HUES6 (cell line): ENCODE data around the gene MAVS.
A peak's percentile ranks its signal among the peaks of the same experiment; 100 is the strongest.

Experiments
- H3K27ac ChIP-seq: 2 replicates; pipeline ENCODE4 v1.7.0; 2013; ENCODE audit warnings: low read depth, mild to moderate bottlenecking, low read length, inconsistent platforms
- H3K27me3 ChIP-seq: 2 replicates; pipeline ENCODE4 v1.6.1; 2013; ENCODE audit warnings: low read length; ENCODE audit not compliant: control insufficient read depth, insufficient read depth
- H3K36me3 ChIP-seq: 2 replicates; pipeline ENCODE4 v1.6.1; 2013; ENCODE audit warnings: low read length; ENCODE audit not compliant: control insufficient read depth, insufficient read depth
- H3K4me1 ChIP-seq: 2 replicates; pipeline ENCODE4 v1.6.1; 2013; ENCODE audit warnings: low read length; ENCODE audit not compliant: control insufficient read depth, insufficient read depth
- H3K4me3 ChIP-seq: 2 replicates; pipeline ENCODE4 v1.5.1; 2013; ENCODE audit warnings: low read depth, low read length
- H3K9ac ChIP-seq: one replicate; pipeline ENCODE4 v1.6.1; 2013; ENCODE audit warnings: mild to moderate bottlenecking, low read length
- H3K9me3 ChIP-seq: 2 replicates; pipeline ENCODE4 v1.6.1; 2013; ENCODE audit warnings: low read depth, low read length; ENCODE audit not compliant: control insufficient read depth, insufficient read depth

The MAVS gene

GRCh38 chr20:3846740-3847428, at the start of gene MAVS:
Gene MAVS, plus strand, starts transcription at chr20:3846834. Its CDS starts 7,791 bp downstream, at chr20:3854625.
- Histone ChIP-seq H3K4me1 (peaks cover 6% of the 10 kb centered on the region; the same call in 1 of the 2 replicates), H3K9ac (peak within 1 kb of the TSS; percentile 84), H3K36me3 (no peaks in the 10 kb centered on the region), H3K27me3 (no peaks in the 10 kb centered on the region), H3K27ac (peak within 1 kb of the TSS; percentile 69; the same call in 1 of the 2 replicates), H3K4me3 (peak within 1 kb of the TSS; percentile 99), H3K9me3 (no peaks in the 10 kb centered on the region)

DNA sequence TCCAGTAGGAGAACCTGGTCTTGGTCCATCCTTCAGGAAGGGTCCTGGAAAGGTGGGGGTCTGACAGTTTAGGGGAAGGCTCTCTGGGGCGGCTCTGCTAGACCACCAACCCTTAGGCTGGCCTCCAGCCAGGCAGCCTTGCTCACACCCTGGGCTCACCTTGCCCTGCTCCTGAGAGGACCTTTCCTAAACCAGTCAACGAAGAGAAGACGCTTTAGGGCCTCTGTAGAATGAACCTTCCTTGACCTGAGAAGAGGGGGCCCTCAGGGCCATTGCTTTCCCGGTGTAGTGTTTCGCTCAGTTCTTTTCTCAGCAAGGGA, 49.4 kb upstream of the MAVS start:
- peaks cover 43% of the 10 kb centered on the region for H3K4me1 ChIP-seq
- H3K4me3 ChIP-seq: peak overlapping the region; percentile 76
- H3K9me3 ChIP-seq: no peaks in the 10 kb centered on the region
- no peak overlapping the region for H3K27ac ChIP-seq
- peaks cover 15% of the 10 kb centered on the region for H3K36me3 ChIP-seq
- no peaks in the 10 kb centered on the region for H3K27me3 ChIP-seq
- peak overlapping the region; percentile 85 for H3K9ac ChIP-seq

DNA sequence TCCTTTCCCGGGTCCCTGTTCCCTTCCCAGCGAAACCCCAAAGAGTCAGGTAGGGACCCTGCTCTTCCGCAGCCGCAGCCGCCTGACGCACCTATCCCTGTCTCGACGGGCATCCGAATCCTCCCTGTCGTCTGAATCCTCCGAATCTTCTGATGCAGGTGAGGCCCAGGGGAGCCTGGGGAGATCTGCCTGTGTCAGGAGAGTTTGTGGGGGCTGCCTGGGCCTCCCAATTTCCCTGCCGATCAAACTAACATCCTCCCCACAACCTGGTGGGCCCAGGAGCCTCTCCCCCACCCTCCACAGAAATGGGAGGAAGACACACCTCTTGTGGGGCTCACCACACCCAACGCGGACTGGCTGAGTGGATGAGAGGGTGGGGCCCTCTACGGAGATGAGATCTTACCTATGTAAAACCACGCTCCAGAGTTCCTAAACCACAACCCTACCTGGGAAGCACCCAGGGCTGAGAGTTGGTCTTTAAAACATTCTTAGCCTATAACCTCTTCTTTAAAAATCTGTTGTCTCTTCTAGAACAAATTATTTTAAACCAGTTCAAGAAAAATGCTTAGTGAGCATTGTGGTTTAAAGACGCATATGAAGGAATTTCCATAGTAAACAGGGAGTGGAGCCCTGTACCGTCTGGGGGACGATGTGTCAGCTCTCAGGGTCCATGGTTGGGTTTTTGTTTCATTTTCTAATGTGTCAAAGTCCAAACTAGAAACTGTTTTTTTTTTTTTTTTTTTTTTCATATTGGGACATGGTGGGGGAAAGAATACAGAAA, 48.9 kb upstream of the MAVS start:
- Histone ChIP-seq H3K4me3 (peak overlapping the region; percentile 76), H3K9ac (peak overlapping the region; percentile 85), H3K36me3 (peaks cover 20% of the 10 kb centered on the region), H3K9me3 (no peaks in the 10 kb centered on the region), H3K4me1 (peaks cover 43% of the 10 kb centered on the region), H3K27ac (no peak overlapping the region), H3K27me3 (no peaks in the 10 kb centered on the region)

GRCh38 chr20:3798373-3798768, 48.3 kb upstream of the MAVS start:
- peaks cover 26% of the 10 kb centered on the region for H3K36me3 ChIP-seq
- no peak overlapping the region for H3K27ac ChIP-seq
- H3K4me3 ChIP-seq: no peak overlapping the region
- H3K9me3 ChIP-seq: no peaks in the 10 kb centered on the region
- H3K4me1 ChIP-seq: peaks cover 43% of the 10 kb centered on the region
- H3K9ac ChIP-seq: no peak overlapping the region
- H3K27me3 ChIP-seq: no peaks in the 10 kb centered on the region

DNA sequence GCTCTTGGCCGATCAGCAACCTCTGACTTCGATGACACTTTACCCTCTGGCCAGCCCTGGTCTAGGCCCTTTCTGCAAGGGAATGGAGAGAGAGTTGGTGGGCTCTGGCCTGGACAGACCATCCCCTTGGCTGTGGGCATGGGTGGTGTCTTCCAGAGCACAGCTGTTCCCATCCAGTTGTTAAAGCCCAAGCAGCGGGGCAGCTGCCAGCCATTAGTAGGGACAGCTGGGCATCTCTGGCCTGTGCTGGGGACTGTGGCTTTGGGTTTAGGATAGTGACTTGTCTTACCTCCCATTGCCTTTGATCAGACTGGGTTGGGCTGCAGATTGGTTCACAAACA, 47.8 kb upstream of the MAVS start:
- no peaks in the 10 kb centered on the region for H3K27me3 ChIP-seq
- no peak overlapping the region for H3K4me3 ChIP-seq
- H3K4me1 ChIP-seq: peaks cover 43% of the 10 kb centered on the region
- peaks cover 31% of the 10 kb centered on the region for H3K36me3 ChIP-seq
- no peak overlapping the region for H3K27ac ChIP-seq
- no peak overlapping the region for H3K9ac ChIP-seq
- no peaks in the 10 kb centered on the region for H3K9me3 ChIP-seq

DNA sequence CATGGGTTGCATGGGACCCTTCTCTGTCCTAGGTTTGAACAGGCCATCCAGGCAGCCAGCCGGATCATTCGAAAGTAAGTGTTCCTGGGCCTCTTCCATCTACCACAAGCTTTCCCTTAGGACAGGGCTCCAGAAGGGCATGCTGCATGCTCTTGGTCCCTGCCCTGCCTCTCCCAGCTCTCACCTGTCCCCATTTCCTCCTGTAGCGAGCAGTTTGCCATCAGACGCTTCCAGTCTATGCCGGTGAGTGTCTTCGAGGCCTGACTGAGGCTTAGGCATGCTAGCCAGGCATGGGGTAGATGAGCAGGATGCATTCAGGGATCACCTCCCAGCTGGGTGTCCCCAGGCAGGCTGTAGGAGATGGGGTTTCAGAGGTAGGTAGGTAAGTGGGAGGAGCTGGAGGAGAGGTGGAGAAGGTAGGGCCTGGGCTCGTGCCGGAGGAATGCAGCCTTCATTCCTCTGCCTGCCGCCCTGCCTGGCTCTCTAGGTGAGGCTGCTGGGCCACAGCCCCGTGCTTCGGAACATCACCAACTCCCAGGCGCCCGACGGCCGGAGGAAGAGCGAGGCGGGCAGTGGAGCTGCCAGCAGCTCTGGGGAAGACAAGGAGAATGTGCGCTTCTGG, 46.3 kb upstream of the MAVS start:
- Histone ChIP-seq H3K27ac (no peak overlapping the region), H3K36me3 (peaks cover 46% of the 10 kb centered on the region), H3K4me3 (no peak overlapping the region)

DNA sequence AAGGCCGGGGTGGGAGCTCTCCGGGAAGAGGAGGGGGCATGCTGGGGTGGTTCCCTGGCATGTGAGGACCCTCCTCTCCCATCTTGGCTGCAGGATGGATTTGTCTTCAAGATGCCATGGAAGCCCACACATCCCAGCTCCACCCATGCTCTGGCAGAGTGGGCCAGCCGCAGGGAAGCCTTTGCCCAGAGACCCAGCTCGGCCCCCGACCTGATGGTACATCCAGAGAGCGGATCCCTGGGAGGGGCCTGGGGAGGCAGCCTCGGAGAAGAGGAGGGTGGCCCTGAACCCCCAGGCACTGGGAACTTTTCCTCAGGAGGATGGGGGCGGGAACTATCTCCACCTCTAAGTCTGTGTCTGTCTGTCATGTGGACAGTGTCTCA, 45.8 kb upstream of the MAVS start:
- peaks cover 46% of the 10 kb centered on the region for H3K4me1 ChIP-seq
- H3K27ac ChIP-seq: no peak overlapping the region

More for the DNA sequence above, 46.3 kb upstream of the MAVS start:
- H3K27me3 ChIP-seq: no peaks in the 10 kb centered on the region
- H3K9me3 ChIP-seq: no peaks in the 10 kb centered on the region
- H3K9ac ChIP-seq: peak overlapping the region; percentile 31
- peaks cover 43% of the 10 kb centered on the region for H3K4me1 ChIP-seq

DNA sequence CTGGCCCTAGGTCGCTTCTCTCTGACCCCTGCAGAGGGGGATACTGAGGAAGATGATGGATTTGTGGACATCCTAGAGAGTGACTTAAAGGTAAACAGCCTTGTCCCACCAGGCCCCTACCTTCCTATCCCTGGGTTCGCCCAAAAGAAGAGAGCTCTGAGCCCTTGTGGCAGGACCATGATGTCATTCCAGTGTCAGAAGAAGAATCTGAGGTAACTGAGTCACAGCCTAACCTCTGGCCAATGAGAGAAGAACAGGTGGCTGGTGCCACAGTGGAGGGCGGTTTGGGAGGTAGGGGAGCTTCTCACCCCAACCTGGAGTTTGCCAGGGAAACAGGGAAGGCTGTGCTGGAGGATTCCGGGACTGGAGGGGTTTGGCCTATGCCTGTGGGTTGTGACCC, 45.3 kb upstream of the MAVS start:
- no peak overlapping the region for H3K9ac ChIP-seq
- peaks cover 55% of the 10 kb centered on the region for H3K36me3 ChIP-seq
- H3K9me3 ChIP-seq: no peaks in the 10 kb centered on the region
- peaks cover 50% of the 10 kb centered on the region for H3K4me1 ChIP-seq
- H3K4me3 ChIP-seq: no peak overlapping the region
- no peaks in the 10 kb centered on the region for H3K27me3 ChIP-seq
- no peak overlapping the region for H3K27ac ChIP-seq

More for the DNA sequence above, 45.8 kb upstream of the MAVS start:
- no peak overlapping the region for H3K9ac ChIP-seq
- no peaks in the 10 kb centered on the region for H3K27me3 ChIP-seq
- no peaks in the 10 kb centered on the region for H3K9me3 ChIP-seq
- H3K4me3 ChIP-seq: no peak overlapping the region
- peaks cover 51% of the 10 kb centered on the region for H3K36me3 ChIP-seq

GRCh38 chr20:3801846-3802245, 44.8 kb upstream of the MAVS start:
- Histone ChIP-seq H3K4me3 (no peak overlapping the region), H3K4me1 (peaks cover 46% of the 10 kb centered on the region), H3K9me3 (no peaks in the 10 kb centered on the region), H3K9ac (no peak overlapping the region), H3K27me3 (no peaks in the 10 kb centered on the region), H3K27ac (no peak overlapping the region), H3K36me3 (peaks cover 56% of the 10 kb centered on the region)

GRCh38 chr20:3802524-3803239, 44.0 kb upstream of the MAVS start:
- Histone ChIP-seq H3K4me1 (peaks cover 46% of the 10 kb centered on the region), H3K36me3 (peaks cover 56% of the 10 kb centered on the region), H3K9me3 (no peaks in the 10 kb centered on the region), H3K27ac (no peak overlapping the region), H3K4me3 (no peak overlapping the region), H3K27me3 (no peaks in the 10 kb centered on the region), H3K9ac (no peak overlapping the region)
